ENCODE data around the gene TMEM138. TPM values are rescaled to one million over a fixed set of nuclear protein-coding genes. Genes with fewer than 3 reads are reported as not detected.

TMEM138 gene
- total RNA-seq, 3 donors from 2014 or later, result 35.2 to 38.2 (median 37.8) TPM

DNA sequence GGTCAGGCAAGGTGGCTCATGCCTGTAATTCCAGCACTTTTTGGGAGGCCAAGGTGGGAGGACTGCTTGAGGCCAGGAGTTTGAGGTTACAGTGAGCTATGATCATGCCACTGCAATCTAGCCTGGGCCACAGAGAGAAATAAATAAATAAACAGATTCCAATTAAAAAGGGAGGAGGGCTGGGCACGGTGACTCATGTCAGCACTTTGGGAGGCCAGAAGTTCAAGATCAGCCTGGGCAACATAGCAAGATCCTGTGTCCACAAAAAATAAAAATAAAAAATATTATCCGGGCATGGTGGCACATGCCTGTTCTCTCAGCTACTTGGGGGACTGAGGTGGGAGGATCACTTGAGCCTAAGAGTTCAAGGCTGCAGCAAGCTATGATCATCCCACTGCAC is 8.0 kb upstream of the TMEM138 start:
- H3K9me3 ChIP-seq, result no peaks in the 10 kb centered on the region
- peaks cover 6% of the 10 kb centered on the region for H3K36me3 ChIP-seq (ENCODE audit: low read depth)
- intact Hi-C loops (cut with DNase I, micrococcal nuclease), result no loop called here
- DNase-seq, result no peak
- TF ChIP-seq CTCF (IDR thresholded peaks at IDR 0.05), result no peak
- no peak overlapping the region for H3K4me3 ChIP-seq
- H3K4me1 ChIP-seq (ENCODE audit: low read depth), result peaks cover 9% of the 10 kb centered on the region
- peak; percentile 24 for ATAC-seq

DNA sequence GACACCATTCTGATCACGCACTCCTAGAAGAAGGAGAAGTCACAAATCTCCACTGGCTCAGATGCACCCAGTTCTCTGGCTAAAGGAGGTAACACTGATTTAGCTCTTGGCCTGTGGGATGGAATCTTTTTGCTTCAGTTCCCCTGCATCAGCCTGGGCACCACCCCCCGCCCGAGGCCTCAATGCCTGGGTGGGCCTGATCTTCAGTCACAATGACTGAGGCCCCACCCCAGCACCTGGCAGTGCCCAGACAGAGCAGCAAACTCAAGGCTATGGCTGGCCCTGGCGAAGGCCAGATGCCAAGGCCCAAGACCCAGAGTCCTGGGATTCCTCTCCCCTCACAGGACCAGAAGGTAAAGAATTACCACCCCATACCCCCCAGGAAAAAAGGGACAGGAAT is 5.5 kb upstream of the TMEM138 start:
- H3K9me3 ChIP-seq, result no peaks in the 10 kb centered on the region
- DNase-seq (peak in 1 of 3 donors; percentile 30), ATAC-seq (no peak)
- intact Hi-C loops (cut with DNase I, micrococcal nuclease), result no loop called here
- no peak for TF ChIP-seq CTCF (IDR thresholded peaks at IDR 0.05)
- H3K4me1 ChIP-seq (ENCODE audit: low read depth), result peaks cover 29% of the 10 kb centered on the region
- no peak overlapping the region for H3K4me3 ChIP-seq
- H3K36me3 ChIP-seq (ENCODE audit: low read depth), result peaks cover 5% of the 10 kb centered on the region

DNA sequence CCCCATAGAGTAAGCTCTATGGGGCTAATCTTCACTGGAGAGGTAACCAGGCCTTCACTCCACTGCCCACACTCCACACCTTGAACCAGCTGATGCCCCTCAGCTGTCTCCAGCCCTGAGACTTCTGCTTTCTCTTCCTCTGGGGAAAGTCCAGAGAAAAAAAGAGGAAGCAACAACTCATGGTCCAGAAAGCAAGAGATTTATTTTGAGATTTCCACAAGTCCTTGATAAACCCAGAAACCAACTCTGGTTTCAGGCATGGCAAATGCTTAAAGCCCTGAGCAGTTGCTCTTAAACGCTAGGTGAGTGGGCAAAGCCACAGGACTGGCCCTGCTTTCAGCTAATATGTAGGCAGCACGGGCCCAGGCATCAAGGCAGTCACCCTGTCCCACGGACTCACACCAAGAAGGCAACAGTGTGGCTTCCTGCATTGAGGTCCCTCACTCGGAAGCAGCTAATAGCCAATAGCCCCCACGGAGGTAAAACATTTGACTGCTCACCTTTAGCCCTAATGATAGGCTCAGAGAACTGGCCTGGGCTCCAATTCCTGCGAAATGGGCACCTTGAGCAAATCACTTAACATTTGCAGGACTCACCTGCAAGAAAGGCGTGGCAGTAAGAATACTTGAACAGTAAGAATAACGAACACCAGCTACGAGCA is 4.8 kb upstream of the TMEM138 start:
- no peaks in the 10 kb centered on the region for H3K9me3 ChIP-seq
- intact Hi-C loops (cut with DNase I, micrococcal nuclease), result no loop called here
- DNase-seq, result peak in 1 of 3 donors; percentile 29

GRCh38 chr11:61357894-61358239 is 4.3 kb upstream of the TMEM138 start:
- ATAC-seq, result no peak
- H3K4me1 ChIP-seq (ENCODE audit: low read depth), result peaks cover 29% of the 10 kb centered on the region
- intact Hi-C loops (cut with DNase I, micrococcal nuclease), result no loop called here
- DNase-seq, result no peak
- H3K9me3 ChIP-seq, result no peaks in the 10 kb centered on the region
- no peak for TF ChIP-seq CTCF (IDR thresholded peaks at IDR 0.05)
- no peak overlapping the region for H3K4me3 ChIP-seq
- no peaks in the 10 kb centered on the region for H3K36me3 ChIP-seq (ENCODE audit: low read depth)

More for the DNA sequence above, 4.8 kb upstream of the TMEM138 start:
- peaks cover 29% of the 10 kb centered on the region for H3K4me1 ChIP-seq (ENCODE audit: low read depth)
- no peak for ATAC-seq
- TF ChIP-seq CTCF (IDR thresholded peaks at IDR 0.05), result no peak
- H3K36me3 ChIP-seq (ENCODE audit: low read depth), result no peaks in the 10 kb centered on the region
- no peak overlapping the region for H3K4me3 ChIP-seq

- no peaks in the 10 kb centered on the region for H3K36me3 ChIP-seq (ENCODE audit: low read depth)
- intact Hi-C loops (cut with DNase I, micrococcal nuclease), result no loop called here
- ATAC-seq, result no peak
- DNase-seq, result peak in 1 of 3 donors; percentile 34
- no peaks in the 10 kb centered on the region for H3K9me3 ChIP-seq
- no peak for TF ChIP-seq CTCF (IDR thresholded peaks at IDR 0.05)
- peaks cover 36% of the 10 kb centered on the region for H3K4me1 ChIP-seq (ENCODE audit: low read depth)
- H3K4me3 ChIP-seq, result no peak overlapping the region
Measured at GRCh38 chr11:61358566-61358965, 3.6 kb upstream of the TMEM138 start.

- Histone ChIP-seq H3K4me3 (no peak overlapping the region), H3K36me3 (ENCODE audit: low read depth) (no peaks in the 10 kb centered on the region), H3K4me1 (ENCODE audit: low read depth) (peaks cover 36% of the 10 kb centered on the region), H3K9me3 (no peaks in the 10 kb centered on the region)
- DNase-seq (peak in 2 of 3 donors; percentile 54 to 64), ATAC-seq (peak; percentile 70)
- intact Hi-C loops (cut with DNase I, micrococcal nuclease), result no loop called here
- TF ChIP-seq CTCF (IDR thresholded peaks at IDR 0.05), result no peak
Measured at GRCh38 chr11:61359516-61359915, 2.7 kb upstream of the TMEM138 start.
